LNCaP clone FGC (cell line): ENCODE measurements around the gene OR2B3.

ENCODE experiments used
- DNase-seq: peaks from one replicate; pipeline ENCODE4 v3.0.0-alpha.2; 2011; ENCODE audit warnings: low read depth
- H3K4me3 ChIP-seq: 2 replicates; pipeline ENCODE4 v1.5.1; 2011; ENCODE audit warnings: mild to moderate bottlenecking, low read depth, low read length, control low read depth
- CTCF ChIP-seq: IDR thresholded peaks from 2 replicates; pipeline ENCODE4 v1.5.1; 2012; ENCODE audit warnings: mild to moderate bottlenecking; ENCODE audit not compliant: control insufficient read depth, insufficient read depth; ENCODE audit errors: extremely low read depth

The OR2B3 gene

GRCh38 chr6:29099190-29099589 is 12.1 kb upstream of the OR2B3 start, which contains the start of gene OR2J1:
TSS of gene OR2J1 (plus strand) at chr6:29099490. CDS start at chr6:29100943, 1,453 bp downstream.
- no peak for DNase-seq
- TF ChIP-seq CTCF: no peak
- H3K4me3 ChIP-seq: no peak within 1 kb of the TSS

- no peak for TF ChIP-seq CTCF
- no peak for DNase-seq
- no peak overlapping the region for H3K4me3 ChIP-seq
Observed at GRCh38 chr6:29097803-29098202, 10.7 kb upstream of the OR2B3 start.

- no peak for TF ChIP-seq CTCF
- no peak for DNase-seq
- no peak overlapping the region for H3K4me3 ChIP-seq
Observed at GRCh38 chr6:29092957-29093356, 5.8 kb upstream of the OR2B3 start.

GRCh38 chr6:29082457-29082856 is 4.7 kb downstream of the OR2B3 start:
- no peak overlapping the region for H3K4me3 ChIP-seq
- no peak for DNase-seq
- no peak for TF ChIP-seq CTCF

GRCh38 chr6:29081312-29081711 is 5.8 kb downstream of the OR2B3 start:
- no peak for DNase-seq
- H3K4me3 ChIP-seq: no peak overlapping the region
- no peak for TF ChIP-seq CTCF

GRCh38 chr6:29079203-29079602 is 7.9 kb downstream of the OR2B3 start:
- no peak for TF ChIP-seq CTCF
- DNase-seq: no peak
- no peak overlapping the region for H3K4me3 ChIP-seq
